ENCODE data around the gene C21orf58.
"Not testable (repeated sequence)": the region's sequence is repeated elsewhere in the genome, so short reads cannot be mapped to it uniquely, and the experiment has no call there.

C21orf58 gene

GRCh38 chr21:46323710-46324389 lies at the start of gene C21orf58, which contains the start of gene PCNT:
C21orf58 (minus strand) TSS chr21:46323870; CDS start chr21:46322738, 1,132 bp downstream.
PCNT (plus strand) TSS chr21:46324156; CDS start chr21:46324229, 73 bp downstream.
- FAIRE-seq, result peak; percentile 93

GRCh38 chr21:46372947-46373346 lies 49.3 kb upstream of the C21orf58 start:
- not testable (repeated sequence) for FAIRE-seq

- no peak for FAIRE-seq
Observed at GRCh38 chr21:46372014-46372485, 48.4 kb upstream of the C21orf58 start.

GRCh38 chr21:46371204-46372013 lies 47.7 kb upstream of the C21orf58 start:
- FAIRE-seq, result no peak

- FAIRE-seq, result no peak
Observed at GRCh38 chr21:46369520-46370235, 46.0 kb upstream of the C21orf58 start.

- no peak for FAIRE-seq
Observed at GRCh38 chr21:46368533-46369285, 45.0 kb upstream of the C21orf58 start.

GRCh38 chr21:46366966-46367365 lies 43.3 kb upstream of the C21orf58 start:
- no peak for FAIRE-seq

- no peak for FAIRE-seq
Observed at GRCh38 chr21:46366561-46366960, 42.9 kb upstream of the C21orf58 start.

- FAIRE-seq, result no peak
Observed at GRCh38 chr21:46366091-46366490, 42.4 kb upstream of the C21orf58 start.

GRCh38 chr21:46363698-46364097 lies 40.0 kb upstream of the C21orf58 start:
- FAIRE-seq, result no peak

- no peak for FAIRE-seq
Observed at GRCh38 chr21:46362946-46363345, 39.3 kb upstream of the C21orf58 start.

- no peak for FAIRE-seq
Observed at GRCh38 chr21:46361935-46362334, 38.3 kb upstream of the C21orf58 start.

GRCh38 chr21:46361176-46361575 lies 37.5 kb upstream of the C21orf58 start:
- no peak for FAIRE-seq

GRCh38 chr21:46357684-46358425 lies 34.2 kb upstream of the C21orf58 start:
- FAIRE-seq, result no peak

GRCh38 chr21:46357335-46357604 lies 33.6 kb upstream of the C21orf58 start:
- no peak for FAIRE-seq

- no peak for FAIRE-seq
Observed at GRCh38 chr21:46356494-46357334, 33.0 kb upstream of the C21orf58 start.

- FAIRE-seq, result no peak
Observed at GRCh38 chr21:46356005-46356338, 32.3 kb upstream of the C21orf58 start.

- FAIRE-seq, result no peak
Observed at GRCh38 chr21:46355161-46356004, 31.7 kb upstream of the C21orf58 start.

GRCh38 chr21:46354518-46354917 lies 30.8 kb upstream of the C21orf58 start:
- no peak for FAIRE-seq

- FAIRE-seq, result no peak
Observed at GRCh38 chr21:46354046-46354445, 30.4 kb upstream of the C21orf58 start.

Data from G401.6 (cell line).